Mucosa of descending colon (tissue), 3 donors: ENCODE data around the gene COL25A1. TPM values are rescaled to one million over a fixed set of nuclear protein-coding genes. Genes with fewer than 3 reads are reported as not detected.

Experiments
- ATAC-seq: fragments of 200-7000 bp; cut with Tn5 transposase; one replicate; pipeline ENCODE4 v1.9.1; 2020; ENCODE audit warnings: mild to moderate bottlenecking, moderate library complexity
- DNase-seq, 3 donors: peaks; one replicate each; pipeline ENCODE4 v3.0.0-alpha.2; 2020
- H3K36me3 ChIP-seq: fragments of 200-600 bp; one replicate; pipeline ENCODE4 v1.8.0; 2021; ENCODE audit warnings: low read depth, mild to moderate bottlenecking
- H3K4me1 ChIP-seq: fragments of 200-600 bp; one replicate; pipeline ENCODE4 v1.8.0; 2021; ENCODE audit warnings: low read depth, mild to moderate bottlenecking
- H3K4me3 ChIP-seq: fragments of 200-600 bp; one replicate; pipeline ENCODE4 v1.8.0; 2021; ENCODE audit warnings: mild to moderate bottlenecking
- H3K9me3 ChIP-seq: fragments of 200-600 bp; one replicate; pipeline ENCODE4 v1.8.0; 2021; ENCODE audit warnings: mild to moderate bottlenecking
- intact Hi-C, 2 donors: fragments of 100-400 bp; cut with DNase I in 1 of 2; cut with micrococcal nuclease in 1 of 2; formaldehyde crosslinking; loops; one replicate each; pipeline versions ENCODE4 v1.11.0 to v1.11.1; 2022; cut with DNase I, micrococcal nuclease
- total RNA-seq, 3 donors: library from RNA; stranded (reverse); fragmentation: NEBNext Ultra II Directional in 2 of 3; extraction: Animal tissue kit (Norgen Biotek cat#: 25700) in 2 of 3; gene quantifications; one replicate each; pipeline versions ENCODE4 v1.2.1 to v1.2.4, GENCODE V29; 2021 to 2023
- TF ChIP-seq, protein P1 (sequence below): fragments of 200-600 bp; IDR thresholded peaks from one replicate; pipeline ENCODE4 v1.8.0; 2022; ENCODE audit warnings: antibody characterized with exemption, mild to moderate bottlenecking
- donor health status: DM: no; HTN: no; CAD: no; lungs with moderate emphysema.
- donor health status: DM: no; HTN: no; CAD: no.
- donor health status: DM: no; HTN: yes; CAD: no.

Gene COL25A1
- total RNA-seq, 3 donors from 2014 or later: 0.12 to 0.35 (median 0.14) TPM

DNA sequence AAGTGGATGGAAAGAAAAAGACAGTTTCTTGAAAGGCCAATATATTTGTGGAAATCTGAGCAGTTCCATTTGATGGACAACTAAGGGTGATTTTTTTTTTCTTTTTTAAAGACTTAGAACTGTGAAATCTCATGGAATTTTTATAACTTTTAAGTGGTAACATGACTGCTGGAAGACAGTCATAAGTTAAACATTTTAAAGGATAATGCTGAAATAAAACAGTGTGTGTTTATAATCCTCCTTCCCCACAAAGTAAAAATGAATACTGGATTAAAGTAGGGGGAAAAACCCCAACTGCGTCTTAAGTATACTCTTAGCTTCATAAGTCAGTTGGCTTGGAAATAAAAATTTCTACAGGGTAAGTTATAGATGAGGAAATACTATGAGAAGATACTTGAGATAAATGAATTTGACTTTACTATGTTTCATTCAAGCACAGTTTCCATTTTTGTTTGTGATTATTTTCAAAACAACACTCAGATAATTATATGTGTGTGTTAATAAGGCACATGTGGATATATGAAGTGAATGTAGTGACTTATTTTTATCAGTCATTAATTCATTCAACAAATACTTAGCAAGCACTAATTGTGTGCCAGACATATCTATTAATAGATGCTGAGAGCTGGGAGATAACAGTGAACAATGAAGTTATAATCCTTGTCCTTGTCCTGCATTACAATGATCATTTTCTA lies 410.4 kb downstream of the COL25A1 start:
- H3K9me3 ChIP-seq: no peaks in the 10 kb centered on the region
- intact Hi-C loops: no loop called here
- ATAC-seq: no peak
- no peaks in the 10 kb centered on the region for H3K36me3 ChIP-seq
- no peak for DNase-seq
- TF ChIP-seq, protein P1, sequence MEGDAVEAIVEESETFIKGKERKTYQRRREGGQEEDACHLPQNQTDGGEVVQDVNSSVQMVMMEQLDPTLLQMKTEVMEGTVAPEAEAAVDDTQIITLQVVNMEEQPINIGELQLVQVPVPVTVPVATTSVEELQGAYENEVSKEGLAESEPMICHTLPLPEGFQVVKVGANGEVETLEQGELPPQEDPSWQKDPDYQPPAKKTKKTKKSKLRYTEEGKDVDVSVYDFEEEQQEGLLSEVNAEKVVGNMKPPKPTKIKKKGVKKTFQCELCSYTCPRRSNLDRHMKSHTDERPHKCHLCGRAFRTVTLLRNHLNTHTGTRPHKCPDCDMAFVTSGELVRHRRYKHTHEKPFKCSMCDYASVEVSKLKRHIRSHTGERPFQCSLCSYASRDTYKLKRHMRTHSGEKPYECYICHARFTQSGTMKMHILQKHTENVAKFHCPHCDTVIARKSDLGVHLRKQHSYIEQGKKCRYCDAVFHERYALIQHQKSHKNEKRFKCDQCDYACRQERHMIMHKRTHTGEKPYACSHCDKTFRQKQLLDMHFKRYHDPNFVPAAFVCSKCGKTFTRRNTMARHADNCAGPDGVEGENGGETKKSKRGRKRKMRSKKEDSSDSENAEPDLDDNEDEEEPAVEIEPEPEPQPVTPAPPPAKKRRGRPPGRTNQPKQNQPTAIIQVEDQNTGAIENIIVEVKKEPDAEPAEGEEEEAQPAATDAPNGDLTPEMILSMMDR: no peak
- no peaks in the 10 kb centered on the region for H3K4me1 ChIP-seq
- no peak overlapping the region for H3K4me3 ChIP-seq

DNA sequence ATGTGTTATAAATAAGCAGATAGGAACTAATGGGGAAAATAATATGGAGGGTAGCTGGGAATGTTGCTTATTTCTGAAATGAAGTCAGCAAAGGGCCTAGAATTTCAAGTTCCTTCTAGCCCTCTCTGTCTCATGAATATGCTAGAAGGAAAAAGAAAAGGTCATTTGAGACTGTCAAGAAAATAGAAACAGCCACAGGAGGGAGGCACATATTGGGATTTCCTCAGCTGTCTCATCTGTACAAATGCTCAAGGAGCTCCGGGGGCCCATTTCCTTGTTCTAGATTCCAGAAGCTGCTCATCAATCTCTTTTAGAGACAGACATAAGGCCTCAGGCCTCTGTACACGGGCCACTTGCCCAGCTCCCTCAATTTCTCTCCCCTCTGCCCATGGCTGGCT lies 412.0 kb downstream of the COL25A1 start:
- TF ChIP-seq, protein P1: no peak
- intact Hi-C loops: no loop called here
- Histone ChIP-seq H3K9me3 (no peaks in the 10 kb centered on the region), H3K4me3 (no peak overlapping the region), H3K4me1 (no peaks in the 10 kb centered on the region), H3K36me3 (no peaks in the 10 kb centered on the region)
- no peak for DNase-seq
- ATAC-seq: no peak

DNA sequence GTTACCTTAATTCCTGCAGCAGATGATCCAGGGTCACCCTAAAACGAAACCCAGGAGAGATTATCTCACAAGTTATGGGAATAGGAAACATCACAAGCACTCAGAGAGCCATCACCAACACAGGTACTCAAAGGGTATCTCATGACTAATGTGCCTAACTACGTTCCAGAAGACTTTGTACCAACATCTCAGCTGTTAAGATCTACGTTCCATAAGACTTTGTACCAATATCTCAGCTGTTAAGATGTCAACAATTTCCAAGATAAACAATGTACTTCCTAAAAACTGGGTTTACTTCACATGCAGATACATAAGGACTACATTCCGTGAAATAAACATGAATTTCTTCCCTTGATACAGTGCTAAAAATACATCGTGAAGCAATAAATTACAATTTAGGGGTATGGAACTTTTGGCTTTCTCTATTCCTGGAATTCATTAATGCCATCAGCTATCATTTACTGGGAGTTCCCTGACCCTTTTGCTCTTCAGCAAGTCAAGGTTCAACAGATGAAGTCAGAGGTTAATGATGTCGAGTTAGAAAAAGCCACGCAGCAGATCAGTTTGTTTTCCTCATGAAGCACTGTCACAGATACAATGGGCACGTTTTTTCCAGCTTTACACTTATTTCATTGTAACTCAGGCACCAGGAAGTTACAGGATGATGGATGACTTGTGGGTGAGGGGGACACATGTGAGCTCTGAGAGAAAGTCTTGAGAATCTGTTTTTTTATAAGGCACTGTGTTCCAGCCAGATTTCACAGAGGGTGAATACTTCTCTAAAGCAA lies 412.6 kb downstream of the COL25A1 start:
- H3K36me3 ChIP-seq: no peaks in the 10 kb centered on the region
- H3K9me3 ChIP-seq: no peaks in the 10 kb centered on the region
- H3K4me3 ChIP-seq: no peak overlapping the region
- TF ChIP-seq, protein P1: no peak
- intact Hi-C loops: no loop called here
- no peaks in the 10 kb centered on the region for H3K4me1 ChIP-seq
- ATAC-seq (no peak), DNase-seq (no peak)

DNA sequence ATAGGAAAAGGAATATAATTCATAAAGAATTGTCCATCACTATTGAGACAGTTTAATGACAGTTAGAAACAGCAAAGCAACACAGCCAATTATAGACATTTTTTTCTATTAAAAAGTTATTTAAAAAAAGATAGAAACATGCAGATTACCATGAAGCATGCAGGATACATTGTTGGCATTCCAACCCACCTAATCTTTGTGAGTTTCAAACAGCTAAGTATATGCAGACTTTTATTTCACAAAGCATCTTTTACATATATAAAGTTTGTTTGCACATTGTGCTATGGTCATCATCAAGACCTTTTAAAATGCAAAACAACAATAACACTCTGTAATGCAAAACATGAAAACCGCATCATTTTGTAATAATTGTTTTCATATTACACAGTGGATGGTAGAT lies 413.7 kb downstream of the COL25A1 start:
- Histone ChIP-seq H3K4me3 (no peak overlapping the region), H3K4me1 (no peaks in the 10 kb centered on the region), H3K9me3 (no peaks in the 10 kb centered on the region), H3K36me3 (no peaks in the 10 kb centered on the region)
- TF ChIP-seq, protein P1: no peak
- intact Hi-C loops: no loop called here
- DNase-seq (no peak), ATAC-seq (no peak)

DNA sequence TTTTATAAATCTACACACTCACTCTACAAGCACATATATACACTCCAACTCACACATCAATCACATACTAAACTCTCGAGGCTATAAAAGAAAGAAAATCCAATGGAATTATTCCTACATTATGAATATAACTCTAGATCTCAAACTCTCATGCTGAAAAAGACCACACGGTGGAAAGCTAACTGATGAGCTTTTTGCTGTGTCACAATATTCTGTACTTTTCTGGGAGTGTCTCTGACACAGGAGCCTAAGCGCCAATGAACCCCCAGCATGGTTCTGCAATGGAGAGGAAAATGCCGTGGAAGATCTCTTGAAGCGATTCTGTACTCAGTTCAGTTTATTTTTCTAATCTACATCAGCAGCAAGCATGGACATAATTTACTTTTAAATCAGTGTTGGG lies 415.4 kb downstream of the COL25A1 start:
- TF ChIP-seq, protein P1: no peak
- intact Hi-C loops: no loop called here
- DNase-seq (no peak), ATAC-seq (no peak)
- Histone ChIP-seq H3K9me3 (no peaks in the 10 kb centered on the region), H3K36me3 (no peaks in the 10 kb centered on the region), H3K4me3 (no peak overlapping the region), H3K4me1 (no peaks in the 10 kb centered on the region)
